Islet of Langerhans (tissue), 1 donor: ENCODE measurements around the gene KCNIP3.
"Not testable (repeated sequence)": the region's sequence is repeated elsewhere in the genome, so short reads cannot be mapped to it uniquely, and the experiment has no call there.

ENCODE experiments used
- FAIRE-seq: peaks from one replicate; lab custom pipeline; 2011; peaks lifted over from hg19 to GRCh38; lab: Jason Lieb, UNC

The KCNIP3 gene

DNA sequence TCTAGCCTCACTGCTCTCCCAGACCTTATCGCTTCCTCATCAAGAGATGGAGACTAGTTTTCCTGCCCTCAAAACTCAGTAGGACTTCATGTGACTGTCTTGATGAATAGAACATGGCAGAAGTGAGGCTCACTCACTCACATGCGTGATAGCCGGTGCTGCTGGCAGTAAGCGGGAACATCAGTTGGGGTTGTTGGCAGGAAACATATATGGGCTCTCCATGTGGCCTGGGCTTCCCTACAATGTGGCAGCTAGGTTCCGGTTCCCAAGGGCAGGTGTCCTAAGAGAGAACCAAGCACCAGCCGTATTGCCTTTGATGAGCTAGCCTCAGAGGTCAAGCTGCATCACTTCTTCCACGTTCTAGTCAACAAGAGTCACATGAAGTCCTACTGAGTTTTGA, 90.2 kb downstream of the KCNIP3 start:
- no peak for FAIRE-seq

DNA sequence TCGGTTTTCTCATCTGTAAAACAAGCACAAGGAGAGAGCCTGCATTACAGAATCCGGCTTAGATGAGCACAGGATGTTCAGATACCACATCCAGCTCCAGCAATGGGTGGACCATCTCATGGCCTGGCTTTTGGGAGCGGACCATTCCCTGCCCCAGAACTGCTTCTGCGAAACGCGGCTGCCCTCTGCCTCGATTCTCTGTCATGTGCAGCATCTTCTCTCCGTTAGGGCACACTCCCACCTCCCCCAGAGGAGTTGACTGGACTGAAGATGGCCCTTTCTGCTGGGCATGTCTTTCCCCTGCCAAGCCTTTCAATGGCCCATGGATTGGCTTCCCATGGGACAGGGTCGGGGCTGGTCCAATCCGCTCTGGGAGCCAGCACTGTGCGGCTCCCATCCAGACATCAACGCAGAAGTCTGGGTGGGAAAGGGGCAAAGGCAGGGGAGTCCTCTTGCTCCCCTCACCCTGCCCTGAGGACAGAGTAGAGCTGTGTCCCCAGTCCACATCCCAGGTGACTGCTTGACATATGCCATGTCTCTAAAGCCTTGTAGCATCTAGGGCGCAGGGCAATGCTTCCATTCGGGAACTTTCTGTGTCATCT, 91.0 kb downstream of the KCNIP3 start:
- FAIRE-seq: no peak

DNA sequence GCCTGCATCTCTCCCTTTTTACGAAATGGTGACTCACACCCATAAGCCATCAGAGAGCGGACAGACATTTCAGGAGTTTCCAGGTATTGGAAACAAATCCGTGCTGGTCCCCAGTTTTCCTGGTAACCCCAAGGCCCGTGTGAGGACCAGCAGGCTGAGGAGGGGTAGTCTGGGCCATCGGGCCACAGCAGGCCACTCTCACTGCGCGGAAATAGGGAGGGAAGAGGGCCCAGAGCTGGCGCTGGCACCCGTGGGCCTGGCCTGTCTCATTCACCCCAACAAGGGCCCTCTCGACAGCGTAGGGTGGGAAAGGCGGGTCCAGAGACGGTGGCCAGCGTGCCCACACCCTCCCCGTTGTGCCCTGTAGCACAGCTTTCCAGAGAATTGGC, 91.7 kb downstream of the KCNIP3 start:
- no peak for FAIRE-seq

DNA sequence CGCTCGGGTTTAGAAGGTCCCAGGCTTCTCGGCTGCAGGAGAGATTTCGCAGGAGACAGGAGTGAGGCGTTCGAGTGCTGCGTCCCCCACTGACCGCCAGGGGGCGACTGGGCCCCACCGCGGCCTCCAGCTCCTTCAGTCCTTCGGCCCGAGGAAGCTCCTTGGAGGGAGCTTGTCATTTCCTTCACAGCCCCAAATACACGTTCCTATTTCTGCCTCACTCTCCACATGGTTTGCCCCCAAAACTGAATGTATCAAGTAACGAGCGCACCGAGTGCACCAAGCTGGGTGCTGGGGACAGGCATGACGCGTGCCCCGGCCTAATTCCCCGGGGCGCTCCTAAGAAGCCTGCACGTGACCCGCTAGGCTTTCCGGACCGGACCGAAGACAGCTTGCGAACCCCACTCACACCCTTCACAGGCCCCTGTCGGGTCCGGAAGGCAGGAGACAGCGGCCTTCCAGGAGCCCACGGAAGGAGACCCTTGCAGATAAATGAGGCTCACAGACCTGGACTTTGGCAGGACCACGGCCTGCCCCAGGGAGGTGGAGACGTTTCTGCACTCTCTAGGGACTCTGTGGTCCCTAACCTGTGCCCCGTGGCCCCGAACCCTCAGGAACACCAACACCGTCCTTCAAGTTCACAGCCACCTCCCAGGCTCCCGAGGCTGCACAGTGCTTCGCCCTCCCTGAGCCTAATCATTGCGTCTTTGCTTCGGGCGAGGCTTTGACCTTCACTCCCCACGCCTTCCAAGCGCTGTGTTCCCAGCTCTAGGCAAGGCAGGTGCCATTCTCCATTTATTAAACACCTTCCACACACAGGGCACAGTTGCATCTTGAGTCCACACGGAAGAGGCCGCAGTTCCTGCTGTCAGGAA, 92.3 kb downstream of the KCNIP3 start:
- FAIRE-seq: no peak

DNA sequence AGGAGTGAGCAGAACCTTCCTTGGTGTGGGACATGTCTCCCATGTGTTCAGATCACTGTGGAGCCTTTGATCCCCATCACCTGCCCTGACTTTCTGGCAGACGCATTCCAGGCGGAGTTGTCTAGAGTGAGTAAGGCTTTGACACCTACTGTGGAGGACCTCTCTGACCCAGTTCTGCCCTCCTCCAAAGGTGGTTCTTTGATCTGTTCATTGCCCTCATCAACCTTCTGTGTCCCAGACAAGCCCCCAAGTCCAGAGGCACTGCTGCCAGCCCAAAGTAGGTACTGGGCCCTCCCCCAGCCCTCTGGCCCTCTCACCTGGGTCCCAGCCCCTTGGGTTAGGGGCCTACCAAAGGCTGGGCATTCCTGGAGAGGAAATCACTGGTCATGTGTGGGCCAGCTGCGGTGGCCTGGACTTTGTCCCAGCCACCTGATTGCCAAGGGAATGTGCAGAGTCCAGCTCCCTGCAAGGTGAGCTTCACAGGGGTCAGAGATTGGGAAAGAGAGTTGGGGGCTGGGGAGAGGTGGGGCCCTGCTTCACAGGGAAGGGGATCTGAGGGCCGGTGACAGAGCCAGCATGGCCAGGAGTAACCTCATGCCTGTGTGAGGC, 93.2 kb downstream of the KCNIP3 start:
- FAIRE-seq: no peak

DNA sequence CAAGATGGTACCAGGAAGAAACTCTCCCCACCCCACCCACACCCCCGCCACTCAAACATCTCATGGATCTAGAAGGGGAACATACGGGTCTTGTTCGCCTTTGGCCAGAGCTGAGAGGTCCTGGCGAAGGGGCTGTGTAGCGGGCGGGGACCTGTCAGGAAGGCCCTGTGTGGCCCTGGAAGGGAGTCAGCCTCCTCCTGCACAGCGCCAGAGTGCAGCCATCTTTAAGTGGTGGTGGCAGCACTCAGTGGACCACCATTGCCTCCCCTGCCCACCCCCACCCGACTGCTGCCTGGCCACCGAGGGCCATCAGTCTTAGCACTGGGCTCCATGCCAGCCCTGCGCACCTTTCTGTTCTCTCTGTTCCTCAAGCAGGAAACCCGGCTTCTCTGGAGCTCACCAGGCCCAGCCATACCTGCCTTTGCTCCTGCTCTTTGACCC, 93.8 kb downstream of the KCNIP3 start:
- FAIRE-seq: no peak

DNA sequence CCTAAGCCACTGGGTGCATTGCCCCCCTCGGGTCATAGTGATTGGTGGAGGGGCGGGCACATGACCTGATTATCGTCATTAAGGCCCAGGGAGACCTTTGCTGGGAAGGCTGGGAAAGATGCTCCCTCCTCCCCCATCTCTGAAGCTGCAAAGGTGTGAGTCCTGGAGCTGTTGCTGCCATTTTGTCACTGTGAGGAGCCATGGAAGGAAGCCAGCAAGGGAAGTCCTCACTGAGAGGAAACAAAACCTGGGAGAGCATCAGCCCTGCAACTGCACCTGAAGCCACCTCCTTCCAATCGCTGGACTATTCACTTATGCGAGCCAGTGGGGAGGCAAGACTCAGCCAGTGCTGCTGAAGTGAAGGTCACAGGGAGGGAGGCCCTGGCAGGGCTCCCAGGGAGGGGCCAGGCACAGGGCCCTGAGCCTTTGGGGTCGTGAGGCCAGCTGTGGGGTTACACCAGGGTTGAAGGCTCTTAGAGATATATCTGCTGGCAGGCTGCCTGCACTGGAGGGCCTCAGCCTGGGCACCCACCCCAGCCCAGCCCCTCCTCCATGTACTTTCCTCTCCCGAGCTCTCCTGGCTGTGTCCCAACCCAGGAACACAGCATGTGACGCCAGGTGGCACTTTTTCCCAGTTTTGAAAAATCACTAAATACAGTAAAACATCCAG, 94.6 kb downstream of the KCNIP3 start:
- FAIRE-seq: no peak

DNA sequence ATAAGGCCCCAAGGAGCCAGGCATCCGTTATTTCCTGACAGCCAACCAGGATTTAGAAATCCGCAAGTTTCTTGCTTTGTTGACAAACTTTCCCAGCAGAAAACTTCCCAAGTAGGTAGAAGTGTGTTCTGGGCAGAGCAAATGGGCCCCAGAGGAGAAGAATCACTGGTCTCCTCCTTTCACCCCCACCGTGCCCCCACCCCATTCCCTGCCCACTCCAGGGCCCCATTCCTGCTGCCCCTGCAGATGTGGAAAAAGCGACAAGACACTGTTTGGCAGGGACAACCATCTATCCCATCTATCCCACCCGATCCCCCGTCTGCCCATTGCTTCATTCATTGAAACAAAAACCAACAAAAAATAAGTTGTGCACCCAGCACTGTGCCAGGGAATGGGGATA, 95.2 kb downstream of the KCNIP3 start:
- no peak for FAIRE-seq

DNA sequence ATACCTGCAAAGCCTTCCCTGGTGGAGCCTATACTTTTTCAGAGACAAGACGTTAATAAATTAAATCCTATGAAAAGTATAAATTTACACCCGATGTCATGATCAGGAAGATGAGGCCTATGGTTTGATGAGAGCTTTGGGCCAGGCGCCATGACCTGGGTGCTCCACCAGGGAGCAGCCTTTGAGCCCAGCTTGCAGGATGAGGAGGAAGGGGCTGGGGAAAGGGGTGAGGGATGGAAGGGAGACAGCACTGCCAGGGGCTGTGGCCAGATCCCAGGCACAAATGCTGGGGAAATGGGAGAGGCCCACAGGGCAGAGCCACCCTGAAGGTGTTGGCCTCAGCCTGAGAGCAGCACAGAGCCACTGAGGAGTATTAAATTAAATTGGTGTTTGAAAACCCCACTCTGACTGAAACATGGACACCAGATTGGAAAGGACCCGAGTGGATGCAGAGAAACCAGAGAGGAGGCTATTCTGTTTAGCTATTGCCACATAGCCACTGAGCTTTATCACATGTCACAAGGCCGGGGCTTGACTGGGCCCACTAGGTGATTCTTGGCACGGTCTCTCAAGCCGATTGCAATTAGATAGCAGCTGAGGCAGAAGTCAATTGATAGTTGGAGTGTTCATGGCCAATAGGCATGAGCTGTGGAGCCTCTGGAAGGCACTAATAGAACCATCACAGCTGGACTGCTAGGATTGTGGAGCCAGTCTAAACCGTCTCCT, 95.7 kb downstream of the KCNIP3 start:
- FAIRE-seq: no peak

DNA sequence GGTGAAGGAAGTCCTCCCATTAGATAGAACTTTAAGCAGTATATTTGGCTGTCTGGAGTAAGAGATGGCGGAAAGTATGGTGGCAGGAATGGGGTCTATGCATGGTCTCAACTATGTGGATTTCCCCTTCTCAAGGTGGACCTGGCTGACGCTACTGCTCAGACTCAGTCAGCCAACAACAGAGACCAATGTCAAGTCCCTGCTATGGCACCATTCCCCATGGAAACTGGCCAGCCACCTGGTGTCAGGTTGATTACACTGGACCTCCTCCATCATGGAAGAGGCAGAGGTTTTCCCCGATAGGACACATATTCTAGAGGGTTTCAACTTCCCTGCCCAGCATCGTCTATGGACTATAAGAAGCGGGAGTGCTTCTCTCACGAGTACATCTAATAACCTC, 96.8 kb downstream of the KCNIP3 start:
- FAIRE-seq: no peak

DNA sequence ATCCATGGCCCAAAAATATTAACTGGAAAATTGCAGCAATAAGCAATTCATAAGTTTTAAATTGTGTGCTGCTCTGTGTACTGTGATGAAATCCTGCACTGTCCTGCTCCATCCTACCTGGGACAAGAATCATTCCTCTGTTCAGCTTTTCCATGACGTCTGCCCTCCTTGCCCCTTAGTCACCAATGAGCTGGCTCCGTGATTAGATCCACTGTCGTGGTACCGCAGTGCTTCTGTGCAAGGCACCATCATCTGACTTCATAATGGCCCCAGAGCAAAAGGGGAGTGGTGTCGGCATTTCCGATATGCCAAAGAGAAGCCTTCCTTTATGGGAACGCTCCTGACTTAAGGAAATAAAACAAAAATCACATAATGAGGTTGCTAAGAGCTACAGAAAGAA, 101.9 kb downstream of the KCNIP3 start:
- no peak for FAIRE-seq

DNA sequence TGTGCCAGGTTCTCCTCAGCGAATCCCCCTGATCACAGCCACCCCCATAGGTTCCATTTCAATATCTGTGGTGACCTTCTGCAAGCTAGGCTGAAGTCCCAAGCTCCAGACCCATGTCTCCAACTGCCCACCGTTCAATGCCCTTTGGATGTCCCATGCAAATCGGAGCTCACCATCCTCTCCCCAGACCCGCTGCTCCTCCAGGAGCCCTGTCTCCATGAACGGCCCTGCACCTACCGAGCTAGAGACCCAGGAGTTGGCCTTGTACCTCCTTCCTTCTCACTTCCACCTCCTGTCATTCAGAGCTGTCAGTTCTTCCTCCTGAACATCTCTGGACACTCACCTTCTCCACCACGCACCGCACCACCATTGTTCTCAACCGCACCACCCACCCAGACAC, 104.3 kb downstream of the KCNIP3 start:
- FAIRE-seq: no peak

DNA sequence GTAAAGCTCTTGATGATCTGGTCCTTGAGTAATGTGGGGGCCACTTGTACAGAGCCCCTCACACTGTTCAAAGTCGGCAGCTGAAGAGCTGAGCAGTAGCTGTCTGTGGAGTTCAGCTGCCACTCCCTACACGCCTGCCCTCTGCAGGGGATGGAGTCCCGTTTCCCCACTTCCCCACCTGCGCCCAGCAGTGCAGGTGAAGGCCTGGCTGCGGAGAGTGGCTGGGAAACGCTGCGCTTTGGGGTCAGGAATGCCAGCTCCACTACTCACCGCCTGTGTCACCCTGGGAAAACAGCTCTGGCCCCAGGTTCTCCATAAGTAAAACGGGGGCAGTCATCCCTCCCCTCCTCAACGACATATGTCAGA, 104.8 kb downstream of the KCNIP3 start:
- FAIRE-seq: not testable (repeated sequence)

DNA sequence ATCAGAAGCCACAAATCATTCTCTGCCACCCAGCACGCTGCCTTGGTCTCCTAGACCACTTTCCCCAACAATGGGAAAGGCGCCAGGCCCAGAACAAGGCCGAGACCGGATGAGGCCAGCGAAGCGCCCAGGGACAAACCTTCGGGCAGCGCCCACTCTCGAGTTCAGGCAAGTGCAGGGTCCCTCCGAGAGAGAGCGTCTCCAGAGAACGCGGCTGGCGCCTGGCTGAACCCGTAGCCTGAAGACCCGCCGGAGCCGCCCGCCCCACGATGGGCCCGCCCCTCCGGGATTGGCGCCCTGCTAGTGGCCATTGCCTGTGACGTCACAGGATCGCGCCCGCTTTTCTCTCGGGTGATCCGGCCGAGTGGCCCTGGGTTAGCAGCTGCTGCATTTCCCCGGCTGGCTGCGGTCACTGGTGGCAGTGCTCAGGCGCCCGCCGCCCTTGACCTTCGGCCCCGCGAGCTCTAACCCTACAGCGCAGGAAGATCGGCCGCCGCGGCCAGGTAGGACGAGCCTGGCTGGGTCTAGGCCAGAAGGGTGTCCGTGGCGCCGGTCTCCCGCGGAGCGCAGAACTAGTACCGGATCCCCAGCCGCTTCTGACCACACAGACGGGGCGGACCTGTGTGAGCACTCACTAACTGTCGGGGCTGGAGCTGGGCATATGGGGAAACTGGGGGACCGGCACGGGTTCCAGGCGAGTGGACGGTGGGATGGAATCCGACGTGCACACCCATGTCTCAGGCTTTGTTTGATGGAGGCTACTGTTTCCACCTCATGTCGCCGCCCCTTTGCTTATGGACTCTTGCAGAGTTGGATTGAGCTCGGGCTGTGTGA, 105.4 kb downstream of the KCNIP3 start, which contains the start of gene FAHD2A:
Gene FAHD2A, plus strand, starts transcription at position 339 of the 834 bp plus-strand sequence. CDS start 2,851 bp downstream, outside the sequence.
- FAIRE-seq: no peak

DNA sequence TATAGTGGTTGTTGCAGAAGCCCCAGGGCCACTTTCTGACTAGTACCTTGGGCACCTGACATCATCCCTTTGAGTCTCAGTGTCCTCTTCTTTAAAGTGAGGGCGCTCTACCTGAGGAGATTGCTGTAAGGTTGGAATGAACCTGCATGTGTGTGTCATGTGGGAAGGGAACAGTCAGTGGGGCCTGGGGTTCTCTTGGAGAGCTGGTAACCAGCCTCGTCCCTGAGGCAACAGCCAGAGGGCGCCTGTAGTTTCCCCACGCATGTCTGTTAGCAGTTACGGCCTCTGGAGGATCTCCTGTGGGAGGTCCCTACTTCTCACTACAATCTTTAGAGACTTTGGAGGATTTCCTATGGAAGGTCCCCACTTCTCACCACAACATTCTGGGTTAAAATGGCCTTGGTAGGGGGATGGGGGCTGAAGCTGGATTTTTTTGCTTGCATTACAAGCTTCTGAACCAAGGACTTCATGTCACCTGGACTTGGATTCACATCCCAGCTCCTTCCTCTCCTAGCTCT, 106.1 kb downstream of the KCNIP3 start:
- not testable (repeated sequence) for FAIRE-seq

DNA sequence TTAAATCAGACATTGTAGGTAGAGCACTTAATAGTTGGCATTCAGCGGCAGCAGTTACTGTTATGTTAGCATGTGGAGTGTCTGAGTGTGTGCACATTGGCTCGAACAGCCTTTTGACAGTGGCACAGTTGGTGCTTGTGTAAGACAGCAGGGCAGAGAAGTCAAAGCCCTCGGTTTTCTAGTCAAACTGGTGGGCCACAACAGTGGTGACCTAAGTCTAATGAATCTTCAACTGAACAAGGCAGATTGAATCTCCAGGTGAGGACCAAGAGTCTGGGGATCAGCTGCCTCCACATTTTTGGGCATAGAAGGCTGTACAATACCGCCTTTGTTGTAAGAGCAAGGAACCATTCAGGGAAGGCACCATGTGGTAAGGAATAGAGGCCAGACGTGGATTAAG, 106.7 kb downstream of the KCNIP3 start:
- FAIRE-seq: not testable (repeated sequence)

DNA sequence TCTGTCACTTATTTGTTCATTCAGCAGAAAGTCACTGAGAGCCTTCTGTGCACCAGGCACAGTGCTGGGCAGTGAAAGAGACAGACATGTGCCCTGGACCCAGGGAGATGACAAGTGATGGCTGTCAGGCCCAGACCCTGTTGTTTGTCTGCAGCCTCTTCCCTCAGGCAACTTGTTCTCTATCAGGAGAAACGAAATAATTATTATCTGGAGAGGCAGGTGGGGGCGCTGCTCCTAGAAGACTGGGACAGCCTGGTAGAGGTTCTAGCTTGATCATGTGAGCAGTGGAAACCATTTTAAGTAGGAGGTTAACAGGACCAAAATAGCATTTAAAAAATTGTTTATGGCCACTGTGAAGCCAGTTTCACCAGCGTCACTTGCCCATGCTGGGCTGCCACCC, 107.5 kb downstream of the KCNIP3 start:
- FAIRE-seq: not testable (repeated sequence)

DNA sequence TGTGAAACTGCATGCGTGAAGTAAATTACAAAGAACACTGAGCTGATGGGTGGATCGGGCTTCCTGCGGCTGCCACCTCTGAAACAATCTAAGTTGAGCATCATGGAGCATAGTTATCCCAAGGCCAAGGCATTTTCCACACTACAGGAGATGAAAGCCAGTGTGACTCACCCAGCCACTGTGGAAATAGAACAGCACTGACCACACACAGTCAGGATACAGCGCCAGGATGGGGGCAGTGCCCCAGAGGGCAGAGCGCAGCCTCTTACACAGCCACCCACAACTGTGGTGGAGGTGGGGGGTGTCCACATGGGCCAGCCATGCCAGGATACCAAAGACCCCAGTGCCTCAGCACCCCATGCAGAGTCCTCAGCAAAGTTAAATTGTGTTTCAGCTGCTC, 114.1 kb downstream of the KCNIP3 start:
- FAIRE-seq: not testable (repeated sequence)

DNA sequence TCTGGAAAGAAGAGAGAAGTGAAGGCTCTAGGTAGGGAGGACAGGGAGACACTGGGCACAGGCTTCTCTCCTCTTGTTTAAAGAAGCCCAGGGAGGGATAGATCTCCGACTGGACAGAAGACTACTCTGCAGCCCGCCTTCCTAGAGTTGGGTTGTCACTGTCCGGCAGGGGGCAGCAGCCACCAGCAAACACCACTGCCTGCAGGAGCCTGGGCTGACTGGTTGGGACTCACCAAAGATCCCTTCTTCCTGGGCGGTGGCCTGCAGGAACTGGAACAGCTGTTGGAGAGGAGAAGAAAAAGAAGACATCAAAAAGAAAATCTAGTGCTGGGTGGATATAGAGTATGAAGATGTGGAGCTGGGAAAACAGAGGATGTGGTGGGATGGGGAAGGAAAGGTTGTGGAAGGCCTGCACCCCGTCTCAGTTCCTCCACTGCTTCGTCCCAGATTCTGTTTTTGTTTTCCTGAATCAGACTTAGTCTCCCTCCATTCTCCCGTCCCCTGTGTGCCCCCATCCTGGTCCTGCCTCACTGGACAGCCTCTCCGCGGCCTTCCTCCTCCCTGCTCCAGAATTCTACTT, 117.0 kb downstream of the KCNIP3 start:
- not testable (repeated sequence) for FAIRE-seq

DNA sequence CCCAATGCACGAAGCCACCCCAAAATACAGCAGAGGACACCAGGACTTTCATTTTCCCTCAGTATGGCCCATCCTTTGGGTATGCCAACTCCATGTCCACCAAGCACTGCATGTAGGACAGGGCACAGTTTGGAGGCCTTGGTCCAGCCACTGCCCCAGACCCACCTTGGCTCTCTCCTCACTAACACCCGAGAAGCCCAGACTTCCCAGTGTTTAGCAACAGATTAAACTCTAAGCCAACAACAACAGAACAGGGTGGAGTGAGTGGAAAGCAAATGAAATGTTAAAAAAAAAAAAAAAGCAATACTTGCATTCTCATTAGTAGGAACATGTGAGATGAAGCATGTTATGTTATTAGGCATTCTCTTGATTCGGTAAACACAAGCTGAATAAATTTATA, 118.0 kb downstream of the KCNIP3 start:
- FAIRE-seq: not testable (repeated sequence)

DNA sequence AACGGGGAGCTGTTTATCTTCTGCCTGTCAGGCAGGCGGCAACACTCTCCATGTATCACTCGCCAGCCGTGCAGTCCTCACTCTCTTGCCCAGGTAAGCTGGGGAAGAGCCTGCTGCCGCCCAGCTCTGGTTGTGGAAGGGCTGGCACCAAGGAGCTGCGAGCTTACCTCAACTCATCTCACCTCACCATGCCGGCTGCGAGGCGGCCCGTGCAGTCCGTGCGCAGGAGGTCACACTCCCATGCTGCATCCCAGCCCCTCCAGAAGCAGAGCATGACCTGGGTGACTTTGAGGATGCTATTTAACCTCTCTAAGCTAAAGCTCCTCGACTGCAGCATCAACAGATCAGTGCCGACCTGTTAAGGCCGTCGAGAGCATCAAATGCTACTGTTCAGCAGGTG, 118.4 kb downstream of the KCNIP3 start:
- not testable (repeated sequence) for FAIRE-seq
